ENCODE measurements around the gene PPARG.
"Not testable (repeated sequence)": the region's sequence is repeated elsewhere in the genome, so short reads cannot be mapped to it uniquely, and the experiment has no call there.

PPARG gene

DNA sequence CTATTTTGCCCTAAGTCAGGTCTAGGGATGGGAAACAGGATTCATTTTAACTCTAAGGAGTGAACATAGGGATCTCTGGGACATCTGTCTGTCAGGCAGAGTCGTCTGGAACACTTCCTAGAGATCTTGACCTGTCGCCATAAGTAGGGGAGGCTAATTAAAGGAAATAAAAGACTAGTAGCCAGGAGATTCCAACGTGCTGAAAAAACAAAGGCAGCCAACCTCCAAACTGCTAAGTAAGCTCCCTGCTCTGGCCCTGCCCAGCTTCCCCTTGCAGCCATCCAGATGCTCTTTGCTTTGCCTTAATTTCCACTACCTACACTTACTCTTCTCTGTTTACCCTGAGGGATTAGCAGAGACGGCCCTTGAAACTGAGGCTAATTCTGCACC lies 177.0 kb downstream of the PPARG start:
- no peak for DNase-seq

DNA sequence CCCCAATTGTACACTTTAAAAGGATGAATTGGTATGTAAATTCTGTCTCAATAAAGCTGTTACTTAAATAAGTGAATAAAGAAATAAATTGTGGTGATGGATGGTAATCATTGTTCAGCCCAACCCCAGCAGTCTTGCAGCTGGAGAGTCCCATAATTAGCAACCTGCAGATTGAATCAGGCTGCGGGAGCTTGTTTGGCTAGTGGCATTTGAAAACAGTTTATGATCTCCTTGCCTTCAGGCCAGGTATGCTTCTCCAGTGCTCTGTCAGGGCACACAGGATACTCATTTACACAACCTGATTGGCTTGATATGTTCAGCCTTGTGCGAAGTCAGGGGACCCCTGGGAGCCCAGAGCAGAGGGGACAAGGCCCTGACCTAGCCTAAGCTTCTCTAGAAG lies 178.9 kb downstream of the PPARG start:
- DNase-seq, result no peak

DNA sequence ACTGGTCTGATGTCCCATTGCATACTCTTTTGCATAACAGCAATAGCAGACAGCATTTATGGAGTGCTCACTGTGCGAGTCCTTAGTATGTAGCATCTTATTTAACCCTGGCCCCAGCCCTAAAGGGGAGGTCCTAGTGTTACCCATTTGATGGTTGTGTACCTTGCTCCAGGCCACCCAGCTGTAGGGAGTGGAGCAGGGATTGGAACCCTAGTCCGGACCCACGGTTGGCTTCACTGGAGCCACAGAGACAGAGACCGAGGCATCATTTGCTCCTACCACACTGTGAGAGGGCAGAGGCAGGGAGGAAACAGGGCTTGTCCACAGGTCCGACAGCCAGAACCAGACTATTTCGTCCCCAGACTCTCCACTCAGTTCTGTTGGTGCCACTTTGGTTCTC lies 179.4 kb downstream of the PPARG start:
- DNase-seq, result no peak

DNA sequence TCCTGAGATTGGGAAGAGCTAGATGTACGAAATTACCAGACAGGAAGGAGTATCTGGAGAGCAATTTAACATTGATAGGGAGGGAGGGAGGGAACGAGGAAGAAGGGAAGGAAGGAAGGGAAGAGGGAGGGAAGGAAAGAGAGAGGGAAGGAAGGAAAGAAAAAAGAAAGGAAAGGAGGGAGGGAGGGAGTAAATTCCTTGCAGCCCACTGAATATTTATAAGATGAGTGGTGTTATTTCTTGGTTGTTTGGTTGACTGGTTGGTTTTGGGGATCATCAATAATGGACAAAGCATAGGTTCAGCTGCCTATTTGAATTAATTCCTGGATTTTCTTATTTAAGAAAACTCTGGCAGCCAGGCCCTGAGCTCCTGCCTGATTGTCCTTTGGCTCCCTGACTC lies 179.9 kb downstream of the PPARG start:
- DNase-seq, result no peak

DNA sequence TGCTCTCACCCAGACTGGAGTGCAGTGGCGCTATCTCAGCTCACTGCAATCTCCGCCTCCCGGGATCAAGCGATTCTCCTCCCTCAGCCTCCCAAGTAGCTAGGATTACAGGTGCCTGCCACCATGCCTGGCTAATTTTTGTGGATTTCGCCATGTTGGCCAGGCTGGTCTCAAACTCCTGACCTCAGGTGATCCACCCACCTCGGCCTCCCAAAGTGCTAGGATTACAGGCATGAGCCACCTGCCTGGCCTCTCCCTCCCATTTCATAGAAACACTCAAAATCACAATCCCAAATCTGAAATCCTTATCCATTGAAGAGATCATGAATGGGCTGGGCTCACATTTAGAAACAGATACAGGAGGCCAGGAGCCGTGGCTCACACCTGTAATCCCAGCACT lies 180.4 kb downstream of the PPARG start:
- not testable (repeated sequence) for DNase-seq

DNA sequence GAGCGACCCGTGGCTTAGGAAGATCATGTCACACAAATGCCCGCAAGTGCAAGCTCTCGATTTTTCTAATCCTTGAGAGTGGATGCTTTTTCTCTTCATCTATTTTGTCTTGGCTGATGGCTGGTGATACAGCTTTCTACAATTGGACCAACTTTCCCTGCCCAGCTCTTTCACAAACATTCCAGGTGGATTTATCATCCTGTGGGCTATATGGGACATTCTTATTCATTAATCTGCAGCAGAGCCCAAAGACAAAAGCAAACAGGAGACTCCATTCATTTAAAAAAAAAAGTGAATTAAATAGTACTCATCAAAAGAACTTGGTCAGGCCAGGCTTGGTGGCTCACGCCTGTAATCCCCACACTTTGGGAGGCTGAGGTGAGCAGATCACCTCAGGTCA lies 181.2 kb downstream of the PPARG start:
- DNase-seq, result no peak

DNA sequence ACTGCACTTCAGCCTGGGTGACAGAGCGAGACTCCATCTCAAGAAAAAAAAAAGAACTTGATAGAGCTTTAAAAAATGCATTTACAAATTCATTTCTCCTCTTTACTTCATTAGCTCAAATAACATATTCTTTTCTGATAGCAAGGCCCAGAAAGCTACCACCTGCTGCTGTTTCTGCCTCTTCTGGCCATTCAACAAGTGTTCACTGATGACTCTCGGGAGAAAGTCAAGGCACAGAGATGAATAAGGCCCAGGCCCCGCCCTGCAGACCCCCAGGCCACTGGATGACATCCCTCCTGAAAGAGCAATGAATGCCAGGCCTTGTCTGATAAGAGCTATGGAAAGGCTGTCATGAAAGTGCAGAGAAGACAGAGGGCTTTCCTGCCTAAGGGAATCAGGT lies 181.8 kb downstream of the PPARG start:
- no peak for DNase-seq

DNA sequence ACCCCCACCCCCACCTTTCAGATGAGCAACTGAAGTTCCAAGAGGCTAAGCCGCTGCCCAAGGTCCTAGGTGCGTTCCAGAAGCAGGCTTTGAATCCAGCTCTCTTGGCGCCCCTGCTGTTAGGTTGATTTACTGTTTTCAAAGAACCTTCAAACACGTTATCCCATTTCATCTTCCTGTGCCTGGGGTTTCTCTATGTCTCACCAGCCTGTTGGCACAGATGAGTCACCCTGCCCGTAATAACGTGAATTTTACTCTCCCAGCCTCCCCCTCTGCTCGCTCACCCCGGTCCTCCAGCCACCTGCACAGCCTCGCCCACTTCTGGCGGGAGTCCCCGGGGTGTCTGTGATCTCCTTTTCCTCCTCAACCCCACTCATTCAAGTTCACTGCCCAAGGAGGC lies 182.4 kb downstream of the PPARG start:
- DNase-seq, result peak in 2 of 5 experiments; percentile 40 to 89

DNA sequence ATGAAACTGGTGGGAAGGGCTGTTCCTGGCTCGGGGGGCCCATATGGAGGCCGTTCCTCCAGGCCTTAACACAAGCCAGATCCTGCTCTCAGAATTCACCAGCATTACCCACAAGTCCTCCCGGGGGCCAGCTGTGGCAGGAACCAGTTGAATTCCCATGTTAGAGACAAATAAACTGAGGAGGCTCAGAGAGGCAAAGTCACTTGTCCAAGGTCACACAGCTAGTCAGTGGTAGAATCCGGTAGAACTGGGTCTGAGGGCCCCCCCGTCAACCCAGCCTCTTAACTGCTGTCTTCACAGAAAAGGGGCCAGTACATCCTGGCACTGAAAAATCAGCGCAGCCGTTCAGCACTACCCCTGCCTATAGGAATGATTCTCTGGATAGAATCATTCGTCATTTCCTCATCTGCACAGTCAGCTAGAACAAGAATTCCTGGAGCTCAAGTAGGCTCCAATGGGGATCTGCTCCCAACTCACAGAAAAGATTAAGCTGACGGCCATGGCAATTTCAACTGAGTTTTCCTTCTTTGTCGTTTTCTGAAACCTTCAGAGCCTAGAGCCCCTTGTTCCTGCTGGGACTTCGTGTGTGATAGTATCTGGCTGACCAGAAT lies 183.2 kb downstream of the PPARG start:
- no peak for DNase-seq

DNA sequence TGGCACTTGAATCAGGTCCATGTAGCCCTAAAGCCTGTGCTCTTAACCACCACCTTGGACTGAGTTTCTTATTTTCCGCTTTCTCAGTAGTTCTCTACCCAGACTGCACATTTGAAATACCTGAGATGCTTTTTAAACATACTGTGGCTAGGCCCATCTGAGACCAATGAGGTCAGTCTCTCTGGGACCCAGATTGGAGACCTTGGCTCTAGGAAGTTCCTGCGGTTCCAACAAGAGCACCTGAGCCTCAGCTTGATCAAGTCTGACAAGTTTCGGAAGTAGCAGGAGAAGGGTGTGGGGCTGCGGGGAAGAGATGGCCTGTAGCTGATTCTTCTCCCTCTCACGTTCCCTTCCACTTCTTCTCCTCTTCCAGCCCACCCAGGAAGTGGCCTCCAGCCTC lies 183.9 kb downstream of the PPARG start:
- DNase-seq, result no peak

DNA sequence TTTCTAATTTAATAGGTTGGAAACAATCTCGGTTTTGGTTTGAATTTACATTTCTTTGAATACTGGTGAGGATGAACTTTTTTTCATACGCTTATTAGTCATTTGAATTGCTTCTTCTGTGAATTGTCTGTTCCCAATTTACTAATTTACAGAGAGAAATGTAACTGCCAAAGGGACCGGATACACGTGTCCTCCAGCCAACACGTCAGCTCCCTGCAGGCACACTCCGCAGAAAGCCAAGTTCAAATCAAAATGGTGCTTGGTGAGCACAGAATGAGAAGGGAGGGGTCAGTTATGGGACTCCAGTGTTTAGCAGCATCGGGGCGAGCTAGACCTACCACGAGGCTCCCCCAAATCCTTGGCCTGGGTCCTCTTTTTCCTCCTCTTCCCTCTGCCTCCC lies 184.6 kb downstream of the PPARG start:
- DNase-seq, result peak in 1 of 5 experiments; percentile 81

DNA sequence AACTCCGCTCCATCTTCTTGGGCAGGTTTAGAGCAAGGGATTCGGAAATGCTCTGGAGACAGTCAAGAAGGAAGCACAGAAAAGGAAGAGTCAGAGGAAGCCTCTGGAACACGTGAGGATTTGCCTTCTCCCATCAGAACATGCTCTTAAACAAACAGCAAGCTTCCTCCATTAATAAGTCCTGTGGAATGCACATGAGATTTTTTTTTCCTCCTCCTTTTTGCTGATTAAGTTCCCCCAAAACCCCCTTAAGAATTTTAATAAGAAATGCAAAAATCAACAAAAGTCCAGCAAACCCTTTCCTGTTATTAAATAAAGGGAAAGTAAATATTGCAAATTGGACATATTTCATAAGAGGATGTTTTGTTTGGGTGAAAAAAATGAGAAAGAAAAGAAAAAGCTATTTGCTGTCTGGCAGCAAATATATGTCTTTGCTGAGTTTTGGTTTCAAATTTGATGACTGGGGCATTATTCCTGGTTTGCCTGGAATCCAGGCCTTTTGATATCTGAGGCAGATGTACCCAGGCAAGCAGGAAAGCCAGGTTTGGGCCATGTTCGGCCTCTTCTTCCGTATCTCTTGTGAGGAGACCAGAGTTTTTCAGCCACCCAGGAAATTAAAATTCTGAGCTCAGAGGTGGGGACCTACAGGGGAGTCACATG lies 187.5 kb downstream of the PPARG start:
- DNase-seq, result no peak

DNA sequence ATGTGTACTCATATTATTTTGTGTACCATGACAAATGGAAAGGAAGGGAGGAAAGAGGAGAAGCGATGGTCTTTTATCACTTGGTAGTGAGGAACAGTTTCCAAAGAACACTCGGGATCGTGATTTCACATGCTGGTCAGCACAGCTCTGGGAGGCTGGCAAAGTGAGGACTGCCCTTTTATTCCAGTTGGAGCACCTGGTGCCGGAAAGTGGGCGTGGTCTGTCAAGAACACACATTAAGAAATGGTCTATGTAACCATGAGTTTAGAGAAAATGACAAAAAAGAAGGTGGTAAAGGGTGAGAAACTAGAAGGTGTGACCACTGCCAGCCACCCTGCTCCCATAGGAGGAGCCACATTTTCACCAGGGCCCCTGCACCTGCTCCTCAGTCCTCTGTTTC lies 188.4 kb downstream of the PPARG start:
- DNase-seq, result no peak

DNA sequence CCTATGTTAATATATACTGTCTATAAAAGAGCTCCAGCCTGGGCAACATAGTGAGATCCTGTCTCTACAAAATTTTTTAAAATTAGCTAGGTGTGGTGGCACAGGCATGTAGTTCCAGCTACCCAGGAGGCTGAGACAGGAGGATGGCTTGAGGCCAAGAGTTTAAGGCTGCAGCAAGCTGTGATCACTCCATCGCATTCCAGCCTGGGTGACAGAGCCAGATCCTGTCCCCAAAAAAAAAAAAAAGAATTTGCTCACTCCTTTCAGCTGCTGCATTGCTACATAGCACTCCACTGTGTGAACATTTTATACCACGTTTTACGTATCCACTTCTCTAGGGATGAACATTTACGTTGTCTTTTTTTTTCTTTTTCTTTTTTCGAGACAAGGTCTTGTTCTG lies 189.5 kb downstream of the PPARG start:
- DNase-seq, result no peak

DNA sequence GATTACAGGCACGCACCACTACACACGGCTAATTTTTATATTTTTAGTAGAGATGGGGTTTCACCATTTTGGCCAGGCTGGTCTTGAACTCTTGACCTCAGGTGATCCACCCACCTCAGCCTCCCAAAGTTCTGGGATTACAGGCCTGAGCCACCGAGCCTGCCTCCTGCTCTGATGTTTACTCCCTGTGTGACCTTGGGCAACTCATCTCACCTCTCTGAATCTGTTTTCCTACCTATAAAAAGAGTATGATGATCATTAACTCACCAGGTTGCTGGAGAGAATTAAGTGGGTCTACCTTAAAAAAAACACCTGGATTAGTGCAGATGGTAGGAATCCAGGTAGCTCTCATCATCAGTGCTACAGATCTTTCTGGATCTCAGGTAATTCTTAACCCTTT lies 190.3 kb downstream of the PPARG start:
- not testable (repeated sequence) for DNase-seq

DNA sequence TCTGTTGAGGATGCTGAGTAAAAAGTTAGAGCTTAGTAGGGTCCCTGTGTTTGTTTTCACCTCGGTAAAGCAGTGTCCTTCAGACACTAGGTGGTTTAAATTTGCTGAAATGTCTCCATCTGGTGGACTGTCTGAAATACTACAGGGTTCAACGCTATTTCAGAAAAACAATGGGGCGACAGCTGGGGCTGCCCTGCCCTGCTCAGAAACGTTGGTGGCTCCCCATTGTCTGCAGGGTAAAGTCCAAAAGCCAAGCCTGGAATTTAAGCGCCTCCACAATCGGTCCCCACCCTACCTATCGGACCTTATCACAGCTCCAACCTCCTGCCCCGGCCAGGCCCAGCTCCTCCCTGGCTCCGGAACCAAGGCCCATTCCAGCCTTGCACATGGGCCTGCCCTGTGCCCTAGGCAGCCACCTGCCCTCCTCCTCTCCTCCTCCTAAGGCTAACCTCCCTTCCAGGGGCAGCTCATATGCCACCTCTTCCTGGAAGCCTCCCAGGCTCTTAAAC lies 191.1 kb downstream of the PPARG start:
- DNase-seq, result peak in 2 of 5 experiments; percentile 15 to 71

DNA sequence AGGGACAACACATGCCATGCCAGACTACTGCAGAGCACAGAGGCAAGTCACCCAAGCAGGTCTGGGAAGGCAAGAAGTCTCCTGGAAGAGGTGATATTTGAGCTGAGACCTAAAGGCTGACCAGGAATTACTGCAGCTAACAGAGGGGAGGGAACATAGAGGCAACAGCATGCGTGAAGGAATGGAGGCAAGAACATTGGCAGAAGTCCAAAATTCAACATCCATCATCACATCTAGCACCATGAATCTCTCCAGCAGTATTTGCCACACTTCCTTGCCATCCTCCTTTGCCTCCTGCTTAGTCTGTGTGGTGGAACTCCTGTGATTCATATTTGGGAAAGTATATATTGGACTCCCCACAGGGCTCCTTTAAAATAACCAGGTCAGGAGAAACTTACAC lies 194.5 kb downstream of the PPARG start:
- DNase-seq, result no peak

DNA sequence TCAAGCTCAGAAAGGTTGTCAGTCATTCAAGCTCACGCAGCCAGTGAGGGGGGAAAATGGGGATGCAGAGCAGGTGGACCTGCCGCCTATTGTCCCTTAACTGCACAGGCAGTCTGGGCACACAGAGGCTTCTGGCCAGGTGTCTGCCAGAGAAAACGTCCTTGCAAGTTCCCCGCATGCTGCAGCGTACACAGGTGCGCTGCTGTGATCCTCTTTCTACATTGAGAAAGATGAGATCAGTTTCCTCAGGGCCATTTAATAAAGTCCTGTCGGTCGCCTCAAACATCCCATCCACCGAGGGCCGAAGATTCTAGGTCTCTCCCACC lies 195.0 kb downstream of the PPARG start:
- no peak for DNase-seq

All from T-helper 2 cell (primary cell).